HG03135 (cell line): ENCODE measurements around the gene PDE4DIP.
"Not testable (repeated sequence)": the region's sequence is repeated elsewhere in the genome, so short reads cannot be mapped to it uniquely, and the experiment has no call there.

ENCODE experiments used
- ATAC-seq: cut with Tn5 transposase; IDR thresholded peaks from one replicate; pipeline ENCODE4 v1.9.1; 2021; ENCODE audit warnings: mild to moderate bottlenecking, moderate library complexity; ENCODE audit not compliant: unreplicated experiment

The PDE4DIP gene

DNA sequence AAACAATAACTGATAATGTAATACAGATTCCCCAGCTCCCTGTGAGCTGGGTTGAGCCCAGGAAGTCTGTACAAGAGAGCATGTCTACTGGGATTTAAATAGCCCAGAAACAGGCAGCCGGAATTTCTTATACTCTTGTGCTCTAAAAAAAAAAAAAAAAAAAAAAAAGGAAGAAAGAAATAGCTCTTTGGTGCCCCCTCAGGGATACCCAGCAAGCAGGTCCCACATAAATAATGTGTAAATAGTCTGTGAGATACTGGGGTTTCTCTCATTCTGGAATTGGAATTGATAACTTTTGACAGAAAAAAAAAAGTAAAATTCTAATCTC, 25.4 kb downstream of the PDE4DIP start:
- ATAC-seq, result not testable (repeated sequence)

DNA sequence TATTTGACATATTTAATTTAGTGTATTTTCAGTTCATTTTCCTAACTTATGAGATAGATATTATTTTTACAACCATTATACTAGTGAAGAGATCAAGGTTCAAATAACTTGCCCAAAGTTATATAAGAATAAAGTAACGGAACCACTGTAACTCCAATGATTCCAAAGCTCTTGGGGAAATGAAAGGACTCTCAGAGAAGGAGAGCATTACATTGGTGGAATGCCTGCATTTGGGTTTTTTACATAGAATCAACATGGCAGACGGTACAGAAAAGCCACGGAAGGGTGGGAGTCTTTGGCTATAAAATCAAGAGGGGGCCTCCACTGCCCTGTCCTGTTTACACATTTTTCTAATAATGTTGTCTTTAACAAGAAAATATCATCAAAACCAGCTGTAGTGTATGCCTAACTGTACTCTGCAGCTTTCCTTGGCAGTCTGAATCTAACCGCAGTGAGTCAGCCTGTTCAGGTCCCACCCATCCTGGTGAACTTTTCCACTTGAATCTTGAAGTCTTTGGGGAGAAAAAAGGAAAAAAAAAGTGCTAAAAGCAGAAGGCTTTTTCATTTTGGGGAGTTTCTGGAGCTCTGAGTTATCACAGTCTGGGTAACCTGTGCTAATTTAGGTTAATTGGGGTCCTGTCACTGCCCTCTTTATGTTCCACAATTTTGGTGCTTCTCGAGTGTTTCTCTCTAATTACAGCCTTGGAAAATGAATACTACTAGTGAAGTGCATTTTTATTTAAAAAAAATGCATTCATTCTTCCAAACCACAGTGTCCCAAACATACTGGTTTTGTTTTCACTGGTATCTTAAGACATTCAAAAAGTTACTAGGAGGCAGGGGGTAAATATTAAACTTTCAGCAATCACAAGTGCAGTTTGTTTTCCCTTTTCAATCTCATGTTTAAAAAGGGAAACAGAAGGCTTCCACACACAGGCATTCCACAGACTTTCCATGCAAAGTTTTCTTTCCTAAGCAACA, 30.5 kb downstream of the PDE4DIP start:
- ATAC-seq, result not testable (repeated sequence)

DNA sequence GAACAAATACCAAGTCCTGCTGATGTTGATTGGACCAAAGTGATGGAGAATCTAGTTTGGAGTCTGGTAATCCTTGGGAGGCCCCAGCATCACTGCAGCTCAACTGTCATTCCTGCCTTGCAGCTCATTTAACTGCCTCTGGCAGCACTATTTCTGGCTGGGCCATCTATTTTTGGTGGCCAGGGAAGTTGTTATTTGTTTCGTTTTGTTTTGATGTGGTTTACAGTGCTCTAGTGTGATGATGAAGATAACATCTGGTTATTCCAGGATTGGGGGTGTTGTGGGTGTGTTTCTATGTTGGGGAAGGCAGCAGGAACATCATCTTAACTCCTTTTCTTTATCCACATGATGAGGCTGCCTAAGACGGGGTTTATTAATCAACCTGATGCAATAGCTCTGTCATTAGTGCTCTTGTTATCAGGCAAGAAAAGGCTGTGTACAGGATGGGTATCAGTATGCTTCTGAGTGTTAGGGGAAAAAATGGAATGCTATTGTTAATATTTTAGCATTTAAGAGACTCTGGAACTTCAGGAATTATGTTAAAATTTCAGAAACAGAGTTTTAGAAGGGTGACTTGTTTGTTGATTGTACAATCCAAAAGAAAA, 35.7 kb downstream of the PDE4DIP start:
- not testable (repeated sequence) for ATAC-seq

DNA sequence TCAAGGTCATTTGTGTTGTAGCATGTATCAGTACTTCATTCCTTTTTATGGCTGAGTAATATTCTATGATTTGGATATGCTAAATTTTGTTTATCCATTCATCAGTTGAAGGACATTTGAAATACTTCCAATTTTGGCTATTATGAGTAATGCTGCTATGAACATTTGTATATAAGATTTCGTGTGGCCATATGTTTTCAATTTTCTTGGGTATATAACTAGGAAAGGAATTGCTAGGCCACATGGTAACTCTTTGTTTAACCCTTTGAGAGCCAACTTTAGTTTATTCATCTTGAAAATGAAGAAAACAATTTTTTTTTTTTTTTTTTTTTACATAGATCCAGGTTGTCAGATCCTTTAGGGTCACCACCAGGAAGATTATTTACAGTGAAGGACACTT, 37.0 kb downstream of the PDE4DIP start:
- not testable (repeated sequence) for ATAC-seq

DNA sequence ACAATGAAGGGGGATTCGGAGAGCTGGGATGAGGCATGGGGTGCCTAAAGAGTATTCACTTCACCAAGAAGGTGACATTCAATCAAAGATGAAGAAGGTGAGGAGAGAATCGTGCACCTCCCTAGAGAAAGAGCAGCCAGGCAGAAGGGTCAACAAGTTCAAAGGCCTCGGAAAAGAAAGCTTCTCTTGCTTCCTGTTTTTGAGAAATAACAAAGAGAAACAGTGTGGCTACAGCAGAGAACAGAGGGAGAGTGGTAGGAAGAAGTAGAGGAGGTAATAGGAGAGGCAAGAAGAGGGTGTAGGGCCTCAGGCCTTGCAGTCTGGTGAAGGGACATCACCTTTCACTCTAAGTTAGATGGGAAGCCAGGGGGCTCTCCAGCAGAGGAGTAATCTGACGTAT, 41.0 kb downstream of the PDE4DIP start:
- not testable (repeated sequence) for ATAC-seq

DNA sequence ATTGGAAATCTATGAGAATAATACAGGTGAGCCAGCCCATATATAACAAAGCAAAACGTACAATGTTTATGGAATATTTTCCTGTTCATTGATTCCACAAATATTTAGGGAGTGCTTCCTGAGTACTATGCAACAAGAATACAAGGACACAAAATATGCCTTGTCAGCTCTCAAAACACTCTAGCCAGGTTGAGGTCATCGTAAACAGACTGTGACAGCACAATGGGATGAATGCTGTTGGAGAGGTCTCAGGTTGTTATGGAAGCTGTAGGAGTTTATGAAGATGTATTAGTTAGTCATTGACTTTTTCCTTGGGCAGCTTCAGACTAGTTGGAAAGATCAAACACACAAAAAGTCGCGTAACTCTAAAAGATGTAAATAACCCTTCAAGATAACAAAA, 42.1 kb downstream of the PDE4DIP start:
- not testable (repeated sequence) for ATAC-seq

DNA sequence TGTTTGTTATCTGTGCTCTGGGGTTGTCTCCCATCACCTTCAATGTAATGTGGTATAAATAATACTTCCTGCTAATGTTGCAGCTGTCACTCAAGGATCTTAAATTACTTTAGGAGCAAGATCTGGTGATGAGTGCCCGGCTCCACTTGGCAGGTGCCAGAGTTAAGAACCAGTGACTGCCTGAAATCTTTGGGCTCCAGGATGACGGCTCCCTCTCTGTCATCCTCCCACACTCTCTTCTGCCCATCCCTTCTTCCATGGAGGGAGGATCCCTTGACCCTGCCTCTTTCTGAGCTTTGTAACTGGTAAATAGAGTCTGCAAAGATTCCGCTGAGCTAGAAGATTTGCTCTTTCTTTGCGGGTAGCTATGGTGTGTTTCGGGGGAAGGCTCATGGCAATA, 44.4 kb downstream of the PDE4DIP start:
- ATAC-seq, result not testable (repeated sequence)

DNA sequence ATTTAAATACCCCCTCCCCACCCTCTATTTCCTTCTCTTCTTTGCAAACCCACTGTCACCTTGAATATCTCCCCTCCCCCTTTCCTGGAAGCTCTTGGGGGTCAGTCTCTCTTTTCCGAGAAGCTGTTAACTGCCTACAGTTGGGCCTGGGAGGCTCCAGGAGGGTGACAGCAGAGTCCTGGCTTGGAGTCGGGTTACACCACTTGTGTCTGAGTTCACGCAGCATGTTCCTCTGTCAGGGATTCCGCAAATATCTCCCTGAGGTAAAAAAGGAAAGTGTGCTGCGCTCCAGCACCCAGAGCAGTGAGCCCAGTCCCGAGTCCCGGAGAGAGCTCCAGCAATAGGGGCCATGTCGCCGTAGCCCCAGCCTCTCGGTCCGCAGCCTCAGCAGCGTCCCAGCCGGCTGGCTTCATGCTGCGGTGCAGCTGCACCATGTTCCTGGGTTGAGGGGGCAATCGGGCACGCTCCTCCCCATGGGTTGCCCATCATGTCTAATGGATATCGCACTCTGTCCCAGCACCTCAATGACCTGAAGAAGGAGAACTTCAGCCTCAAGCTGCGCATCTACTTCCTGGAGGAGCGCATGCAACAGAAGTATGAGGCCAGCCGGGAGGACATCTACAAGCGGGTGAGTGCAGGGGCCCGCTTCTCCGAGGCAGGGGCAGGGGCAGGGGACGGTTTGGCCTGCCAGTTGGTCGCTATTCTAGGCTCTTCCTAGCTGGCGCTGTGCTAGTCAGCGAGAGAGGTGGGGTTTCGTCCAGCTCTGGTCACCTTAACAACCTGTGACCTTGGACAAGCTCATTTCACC, 45.2 kb downstream of the PDE4DIP start:
- not testable (repeated sequence) for ATAC-seq

DNA sequence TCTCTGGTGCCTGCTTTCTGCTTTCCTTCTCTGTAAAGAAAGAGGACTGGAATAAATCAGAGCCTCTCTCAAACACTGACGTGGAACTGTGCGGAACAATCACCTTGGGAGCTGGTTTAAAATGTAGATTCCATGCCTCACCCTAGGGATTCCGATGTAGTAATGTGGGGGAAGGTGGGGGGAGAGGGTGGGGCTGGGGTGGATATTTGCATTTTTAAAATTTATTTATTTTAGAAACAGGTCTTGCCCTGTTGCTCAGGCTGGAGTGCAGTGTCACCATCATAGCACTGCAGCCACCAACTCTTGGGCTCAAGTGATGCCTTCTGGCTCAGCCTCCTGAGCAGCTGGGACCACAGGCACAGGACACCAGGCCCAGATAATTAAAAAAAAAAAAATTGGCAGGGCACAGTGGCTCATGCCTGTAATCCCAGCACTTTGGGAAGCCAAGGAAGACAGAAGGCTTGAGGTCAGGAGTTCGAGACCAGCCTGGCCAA, 45.9 kb downstream of the PDE4DIP start:
- ATAC-seq, result not testable (repeated sequence)

DNA sequence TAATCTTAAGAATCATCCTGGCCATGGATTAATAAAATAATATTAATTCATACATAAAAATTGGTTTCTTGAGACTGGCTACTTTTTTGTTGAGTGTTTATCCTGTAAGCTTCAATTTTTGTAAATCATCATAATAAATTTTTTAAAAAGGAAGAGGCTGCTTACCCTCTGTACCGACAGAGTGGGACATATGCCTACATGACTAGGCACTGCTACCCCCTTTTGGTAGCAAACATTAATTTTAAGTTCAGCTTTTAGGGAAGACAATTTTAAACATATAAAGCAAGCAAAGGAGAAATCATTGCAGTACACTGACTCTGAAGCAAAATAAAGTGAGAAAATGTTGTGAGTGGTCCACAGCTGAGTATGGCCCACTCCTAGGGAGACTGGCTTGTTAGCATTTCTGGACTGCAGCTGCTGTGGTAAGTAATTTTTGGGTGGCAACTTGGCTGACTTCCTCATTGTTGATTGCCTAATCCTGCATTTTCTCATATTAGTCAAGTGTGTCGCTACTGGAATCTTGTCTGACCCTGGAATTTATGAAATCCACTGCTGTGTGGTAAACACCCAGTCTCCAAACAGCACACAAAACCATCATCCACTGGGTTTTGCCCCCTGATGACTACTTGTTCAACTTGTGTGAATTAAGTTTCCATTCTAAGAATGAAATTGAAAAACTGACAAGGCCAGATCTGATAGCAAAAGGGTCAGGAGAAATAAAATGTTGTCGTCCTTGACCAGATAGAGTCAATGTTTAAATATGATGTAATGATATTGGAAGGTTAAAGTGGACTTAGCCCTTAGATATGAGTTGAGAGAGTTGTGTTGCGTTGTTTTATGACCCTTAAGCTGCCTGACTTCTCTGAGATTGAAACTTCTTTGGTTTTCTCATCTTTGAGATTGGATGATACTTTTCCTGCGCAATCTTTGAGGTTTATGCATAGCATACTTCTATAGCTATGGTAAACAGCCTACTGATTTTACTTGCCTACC, 50.4 kb downstream of the PDE4DIP start:
- ATAC-seq, result not testable (repeated sequence)

DNA sequence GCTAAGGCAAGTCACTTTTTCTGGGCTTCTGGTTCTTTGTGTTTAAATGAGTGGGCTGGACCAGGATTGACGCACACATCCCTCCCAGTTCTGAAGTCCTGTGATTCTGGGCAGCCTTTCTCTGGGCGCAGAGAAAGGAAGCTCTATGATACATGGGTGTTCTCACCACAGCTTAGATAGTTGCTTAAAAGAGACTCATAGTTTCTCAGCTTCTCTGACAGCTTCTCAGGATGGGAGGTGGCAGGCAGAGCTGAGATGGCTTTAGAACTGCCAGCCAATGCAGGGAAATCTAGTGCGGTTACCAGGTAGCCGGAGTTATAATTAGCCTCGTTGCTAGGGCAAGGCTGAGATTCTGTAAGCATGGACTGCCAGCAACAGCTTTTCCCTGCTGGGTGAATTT, 55.8 kb downstream of the PDE4DIP start:
- ATAC-seq, result not testable (repeated sequence)

DNA sequence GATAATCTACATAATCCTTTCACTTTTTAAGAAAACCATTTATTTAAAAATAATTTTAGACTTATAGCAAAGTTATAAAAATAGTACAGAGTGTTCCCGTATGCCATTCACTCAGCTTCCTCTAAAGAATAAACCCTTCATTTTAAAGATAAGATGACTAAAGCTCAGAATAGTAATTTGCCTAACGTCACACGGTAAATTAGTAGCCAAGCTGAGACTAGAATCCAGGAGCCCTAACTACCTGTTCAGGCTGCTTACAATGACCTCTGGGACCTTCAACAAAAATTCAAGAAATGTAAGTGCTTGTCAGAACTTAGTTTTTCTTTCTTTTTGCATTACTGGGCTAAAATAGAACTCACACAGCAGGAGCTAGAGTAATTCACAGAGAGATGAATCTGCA, 56.5 kb downstream of the PDE4DIP start:
- ATAC-seq, result not testable (repeated sequence)

DNA sequence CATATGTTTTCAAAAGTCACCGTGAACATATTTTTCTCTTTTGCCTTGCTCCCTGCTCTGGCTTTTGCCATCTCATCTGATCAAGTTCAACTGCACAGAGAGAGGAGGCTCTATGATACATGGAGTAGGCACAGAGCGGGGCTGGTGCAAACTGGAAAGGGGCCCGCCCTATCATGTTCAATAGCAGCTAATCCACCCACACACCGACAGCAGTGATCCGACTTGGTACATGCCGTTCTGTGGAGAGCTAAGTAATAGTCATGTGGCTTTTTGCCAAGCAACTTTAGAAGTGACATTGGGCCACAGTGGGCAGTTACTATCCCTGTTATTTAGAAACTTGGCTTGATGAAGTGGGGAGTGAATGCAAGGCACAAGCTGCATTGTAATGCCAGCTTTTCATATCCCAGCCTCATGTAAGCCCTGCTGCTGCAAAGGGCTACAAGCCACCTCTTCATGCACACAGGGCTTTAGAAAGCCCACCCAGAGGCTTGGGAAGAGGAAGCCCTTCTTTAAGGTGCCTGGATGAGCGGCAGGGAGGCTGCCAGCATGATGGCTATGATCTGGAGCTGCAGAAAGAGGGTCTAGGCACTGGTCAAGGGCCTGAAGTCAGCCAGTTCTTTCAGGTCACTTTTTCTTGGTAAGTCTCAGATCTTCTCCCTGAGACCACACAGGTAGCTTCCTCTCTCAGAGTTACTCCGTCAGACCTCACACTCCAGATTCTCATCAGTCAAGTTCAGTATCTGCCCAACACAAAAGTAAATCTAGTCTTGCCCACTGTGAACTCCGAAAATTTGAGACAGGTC, 57.1 kb downstream of the PDE4DIP start:
- ATAC-seq, result not testable (repeated sequence)

DNA sequence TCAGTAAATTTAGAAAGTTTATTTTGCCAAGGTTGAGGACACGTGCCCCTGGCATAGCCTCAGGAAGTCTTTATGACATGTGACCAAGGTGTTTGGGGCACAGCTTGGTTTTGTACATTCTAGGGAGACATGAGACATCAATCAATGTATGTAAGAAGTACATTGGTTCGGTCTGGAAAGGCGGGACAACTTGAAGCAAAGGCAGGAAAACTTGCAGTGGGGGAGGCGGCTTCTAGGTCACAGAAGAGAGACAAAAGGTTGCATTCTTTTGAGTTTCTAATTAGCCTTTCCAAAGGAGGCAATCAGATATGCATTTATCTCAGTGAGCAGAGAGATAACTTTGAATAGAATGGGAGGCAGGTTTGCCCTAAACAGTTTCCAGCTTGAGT, 57.7 kb downstream of the PDE4DIP start:
- ATAC-seq, result not testable (repeated sequence)

DNA sequence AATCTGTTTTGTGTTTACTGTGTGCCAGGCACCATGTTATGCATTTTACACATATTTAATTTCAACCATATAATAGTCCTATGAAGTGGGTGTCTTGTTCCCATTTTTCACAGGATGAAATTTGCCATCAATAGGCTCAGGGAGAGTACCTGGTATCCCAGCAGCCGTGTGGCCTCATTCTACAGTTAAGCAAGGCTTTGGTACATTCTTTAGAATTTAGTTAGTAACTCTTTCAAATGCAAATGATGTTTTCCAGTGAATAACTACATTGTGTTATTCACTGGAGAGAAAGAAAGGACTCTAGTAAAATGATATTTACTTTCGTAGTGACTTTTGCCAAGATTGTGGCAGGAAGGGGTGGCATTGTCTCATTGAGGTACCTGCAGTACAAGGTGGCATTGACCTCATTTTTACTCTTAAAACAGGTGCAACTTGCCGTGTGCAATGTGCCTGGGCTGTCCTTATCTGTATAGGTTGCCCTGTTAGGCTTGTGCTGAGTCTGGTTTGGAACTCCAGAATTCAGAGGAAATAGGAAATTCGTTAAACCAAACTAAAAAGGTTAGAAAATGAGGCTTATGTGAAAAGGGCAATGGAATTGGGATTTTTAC, 65.1 kb downstream of the PDE4DIP start:
- ATAC-seq, result not testable (repeated sequence)

DNA sequence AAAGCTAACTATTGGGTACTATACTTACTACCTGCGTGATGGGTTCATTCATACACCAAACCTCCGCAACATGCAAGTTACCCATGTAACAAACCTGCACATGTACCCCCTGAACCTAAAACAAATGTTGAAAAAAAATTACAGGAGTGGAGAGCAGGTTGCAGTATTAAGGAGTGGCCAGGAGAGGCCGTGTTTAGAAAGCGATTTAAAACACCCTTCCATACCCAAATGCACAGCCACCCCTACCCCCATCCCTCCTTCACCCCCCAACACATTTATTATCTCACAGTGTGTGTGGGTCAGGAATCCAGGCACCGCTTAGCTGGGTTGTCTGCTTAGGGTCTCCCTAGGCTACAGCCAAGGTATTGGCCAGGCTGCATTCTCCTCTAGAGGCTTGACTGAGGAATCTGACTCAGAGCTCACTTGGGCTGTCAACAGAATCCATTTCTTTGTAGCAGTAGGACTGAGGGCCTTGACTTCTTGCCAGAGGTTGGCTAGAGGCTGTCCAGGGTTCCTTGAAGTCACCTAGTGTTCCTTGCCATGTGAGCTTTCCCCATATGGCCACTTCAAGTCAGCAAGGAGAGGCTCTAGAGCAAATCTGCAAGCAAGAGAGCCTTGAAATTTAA, 67.2 kb downstream of the PDE4DIP start:
- not testable (repeated sequence) for ATAC-seq

DNA sequence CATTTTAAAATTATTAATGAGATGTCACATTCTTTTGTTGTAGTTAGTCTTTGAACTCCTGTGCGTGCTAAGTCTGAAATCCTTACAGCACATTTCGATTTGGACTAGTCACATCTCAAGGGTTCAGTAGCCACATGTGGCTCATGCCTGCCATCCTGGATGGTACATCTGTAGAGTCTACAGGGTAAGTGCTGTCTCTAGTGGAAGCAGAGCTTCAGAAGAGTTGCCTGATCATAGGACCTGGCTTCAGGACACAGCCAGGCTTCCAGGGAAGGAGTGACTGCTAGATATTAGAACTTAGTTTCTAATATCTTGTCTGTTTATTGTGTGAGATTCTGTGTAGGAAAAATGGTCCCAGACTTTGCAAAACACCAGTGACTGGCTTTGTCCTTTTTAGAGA, 72.0 kb downstream of the PDE4DIP start:
- ATAC-seq, result not testable (repeated sequence)

DNA sequence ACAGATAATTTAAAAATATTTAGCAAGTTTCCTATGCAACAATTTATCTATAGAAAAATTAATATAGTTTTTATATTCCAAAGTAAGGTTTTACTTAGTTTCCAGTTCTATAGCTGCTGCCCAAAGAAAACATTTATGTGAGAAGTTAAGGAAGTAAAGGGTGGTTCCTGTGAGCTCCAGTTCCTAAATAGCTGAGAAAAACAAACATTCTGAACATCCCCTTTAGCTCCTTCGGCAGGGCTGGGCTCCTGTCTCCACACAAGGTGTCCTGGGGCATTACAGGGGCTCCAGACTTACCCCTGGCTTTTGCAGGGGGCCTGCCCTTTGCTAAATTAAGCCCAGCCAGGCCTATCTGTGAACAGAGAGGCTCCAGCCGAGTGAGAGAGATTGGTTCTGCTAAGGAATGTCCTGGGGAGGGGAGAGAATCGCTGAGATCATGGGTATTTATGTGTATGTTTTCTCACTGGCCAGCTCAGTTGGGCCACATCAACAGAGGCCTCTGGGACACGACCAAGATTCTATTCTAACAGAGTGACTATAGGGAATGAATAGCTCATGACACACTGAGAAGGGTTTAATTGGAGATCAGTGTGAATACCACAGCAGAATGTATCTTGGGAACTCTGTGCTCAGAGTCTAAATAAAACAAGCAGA, 72.6 kb downstream of the PDE4DIP start:
- not testable (repeated sequence) for ATAC-seq
